C1 segment of cervical spinal cord (tissue), 14 donors: ENCODE data around the gene SNX32.
"Not testable (repeated sequence)": the region's sequence is repeated elsewhere in the genome, so short reads cannot be mapped to it uniquely, and the experiment has no call there.

Experiments used
- DNase-seq, 14 donors: peaks; one replicate each; lab custom pipeline; 2025; lab: John Stamatoyannopoulos, UW

The SNX32 gene

GRCh38 chr11:65822776-65823528, 10.8 kb upstream of the SNX32 start:
- no peak for DNase-seq

- no peak for DNase-seq
These were observed 6.6 kb upstream of the SNX32 start for GRCh38 chr11:65826984-65827735.

- no peak for DNase-seq
These were observed 4.3 kb upstream of the SNX32 start for GRCh38 chr11:65829459-65829858.

- not testable (repeated sequence) for DNase-seq
These were observed 1.5 kb upstream of the SNX32 start for GRCh38 chr11:65832231-65832630.

GRCh38 chr11:65834202-65834601, 439 bp downstream of the SNX32 start:
- no peak for DNase-seq

GRCh38 chr11:65842144-65842543, 8.4 kb downstream of the SNX32 start:
- DNase-seq = no peak

- no peak for DNase-seq
These were observed 10.0 kb downstream of the SNX32 start for GRCh38 chr11:65843811-65844210.

GRCh38 chr11:65844231-65844872, 10.6 kb downstream of the SNX32 start:
- no peak for DNase-seq

GRCh38 chr11:65847746-65848145, 14.0 kb downstream of the SNX32 start:
- DNase-seq = no peak

GRCh38 chr11:65848693-65849092, 14.9 kb downstream of the SNX32 start:
- DNase-seq = not testable (repeated sequence)

GRCh38 chr11:65849366-65849765, 15.6 kb downstream of the SNX32 start:
- no peak for DNase-seq

- no peak for DNase-seq
These were observed 16.0 kb downstream of the SNX32 start for GRCh38 chr11:65849771-65850216.

- no peak for DNase-seq
These were observed 16.7 kb downstream of the SNX32 start for GRCh38 chr11:65850217-65851082.

- no peak for DNase-seq
These were observed 17.4 kb downstream of the SNX32 start for GRCh38 chr11:65851083-65851579.

GRCh38 chr11:65851811-65852507, 18.2 kb downstream of the SNX32 start:
- no peak for DNase-seq

GRCh38 chr11:65852508-65853245, 18.9 kb downstream of the SNX32 start:
- DNase-seq = no peak

- no peak for DNase-seq
These were observed 19.6 kb downstream of the SNX32 start for GRCh38 chr11:65853246-65853979.

GRCh38 chr11:65854161-65854592, 20.4 kb downstream of the SNX32 start:
- no peak for DNase-seq
